A673 (cell line): ENCODE data around the gene NACC2. TPM values are rescaled to one million over a fixed set of nuclear protein-coding genes. Genes with fewer than 3 reads are reported as not detected.
"Not testable (repeated sequence)": the region's sequence is repeated elsewhere in the genome, so short reads cannot be mapped to it uniquely, and the experiment has no call there.

Experiments
- BruUV-seq: library from RNA; stranded (reverse); fragments of 400-500 nt; replicated peaks from 2 replicates; lab custom pipeline; 2021; lab: Mats Ljungman, UMichigan
- CTCF ChIA-PET: fragments of 300-600 bp; sonication (Branson Sonifier 250); formaldehyde crosslinking; loops from one replicate; lab custom pipeline; 2022; ENCODE audit warnings: antibody characterized with exemption; lab: Charles Lee
- POLR2A ChIA-PET: fragments of 300-600 bp; sonication (Branson Sonifier 250); formaldehyde crosslinking; loops from one replicate; lab custom pipeline; 2022; ENCODE audit warnings: antibody characterized with exemption; ENCODE audit not compliant: low non-redundant PET; lab: Charles Lee
- DNase-seq: peaks from one replicate; pipeline ENCODE4 v3.0.0-alpha.2; 2015; ENCODE audit warnings: low spot score
- H3K27ac ChIP-seq: fragments of 200-600 bp; sonication (generic); 2 replicates; pipeline ENCODE4 v1.5.1; 2016; ENCODE audit warnings: mixed run types, low read depth, mild to moderate bottlenecking, mixed read lengths, antibody characterized with exemption, low read length; ENCODE audit not compliant: poor library complexity, severe bottlenecking
- H3K27me3 ChIP-seq: fragments of 200-600 bp; sonication (generic); replicated peaks from 2 replicates; pipeline ENCODE4 v1.6.1; 2017; ENCODE audit warnings: mixed run types, low read depth, mild to moderate bottlenecking, mixed read lengths, antibody characterized with exemption, low read length; ENCODE audit not compliant: insufficient read depth, poor library complexity
- H3K36me3 ChIP-seq: fragments of 200-600 bp; sonication (generic); 2 replicates; pipeline ENCODE4 v1.6.1; 2016; ENCODE audit warnings: mixed run types, mild to moderate bottlenecking, mixed read lengths, antibody characterized with exemption, low read length; ENCODE audit not compliant: insufficient read depth, poor library complexity, severe bottlenecking
- H3K4me1 ChIP-seq: fragments of 200-600 bp; sonication (generic); 2 replicates; pipeline ENCODE4 v1.6.1; 2017; ENCODE audit warnings: mixed run types, mild to moderate bottlenecking, mixed read lengths, antibody characterized with exemption, low read length; ENCODE audit not compliant: insufficient read depth, poor library complexity, severe bottlenecking
- H3K4me3 ChIP-seq: fragments of 200-600 bp; sonication (generic); 2 replicates; pipeline ENCODE4 v1.5.1; 2016; ENCODE audit warnings: low read depth, mixed run types, mild to moderate bottlenecking, mixed read lengths, low read length; ENCODE audit not compliant: poor library complexity, severe bottlenecking
- H3K9me3 ChIP-seq: fragments of 200-600 bp; sonication (generic); 2 replicates; pipeline ENCODE4 v1.6.1; 2016; ENCODE audit warnings: mixed run types, low read depth, mild to moderate bottlenecking, mixed read lengths, antibody characterized with exemption, low read length; ENCODE audit not compliant: poor library complexity, severe bottlenecking
- EZH2 ChIP-seq: fragments of 200-600 bp; sonication (generic); IDR thresholded peaks from 2 replicates; pipeline ENCODE4 v1.6.1; 2017; ENCODE audit warnings: borderline replicate concordance, low read depth, mild to moderate bottlenecking, mixed read lengths, antibody characterized with exemption, low read length; ENCODE audit not compliant: poor library complexity, severe bottlenecking
- intact Hi-C: fragments of 100-400 bp; cut with micrococcal nuclease; formaldehyde crosslinking; loops from one replicate; pipeline ENCODE4 v1.10.0; 2022; ENCODE audit not compliant: unreplicated experiment
- total RNA-seq: library from RNA; stranded (reverse); gene quantifications from 2 replicates; pipeline ENCODE4 v1.2.3, GENCODE V29; 2021
- TF ChIP-seq, protein P1 (sequence below): fragments of 300-800, 200-600 bp; sonication (generic); conservative IDR thresholded peaks from 2 replicates; pipeline ENCODE4 v1.5.1; 2017; ENCODE audit warnings: low read depth, mild to moderate bottlenecking, antibody characterized with exemption, low read length, moderate library complexity, mixed read lengths

NACC2 gene
- total RNA-seq, 1 experiment from 2014 or later = 19.5 TPM

DNA sequence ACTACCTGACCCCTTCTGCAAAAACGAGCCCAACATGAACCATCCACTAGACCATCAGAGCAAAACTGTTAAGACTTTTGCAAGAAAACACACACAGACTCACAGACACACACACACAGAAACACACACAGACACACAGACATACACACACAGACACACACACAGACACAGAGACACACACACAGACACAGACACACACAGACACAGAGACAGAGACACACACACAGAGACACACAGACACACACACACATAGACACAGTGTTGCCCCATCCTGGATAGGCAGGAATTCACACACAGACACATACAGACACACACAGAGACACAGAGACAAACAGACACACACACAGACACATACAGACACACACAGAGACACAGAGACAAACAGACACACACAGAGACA lies 52.5 kb downstream of the NACC2 start:
- Histone ChIP-seq H3K36me3 (peaks cover 20% of the 10 kb centered on the region), H3K27ac (no peak overlapping the region), H3K27me3 (no peaks in the 10 kb centered on the region), H3K9me3 (peaks cover 23% of the 10 kb centered on the region), H3K4me3 (no peak overlapping the region), H3K4me1 (peaks cover 16% of the 10 kb centered on the region)
- ChIA-PET POLR2A (no interaction called here), CTCF (no interaction called here)
- intact Hi-C loops = no loop called here
- no peak for TF ChIP-seq EZH2
- TF ChIP-seq, protein P1, sequence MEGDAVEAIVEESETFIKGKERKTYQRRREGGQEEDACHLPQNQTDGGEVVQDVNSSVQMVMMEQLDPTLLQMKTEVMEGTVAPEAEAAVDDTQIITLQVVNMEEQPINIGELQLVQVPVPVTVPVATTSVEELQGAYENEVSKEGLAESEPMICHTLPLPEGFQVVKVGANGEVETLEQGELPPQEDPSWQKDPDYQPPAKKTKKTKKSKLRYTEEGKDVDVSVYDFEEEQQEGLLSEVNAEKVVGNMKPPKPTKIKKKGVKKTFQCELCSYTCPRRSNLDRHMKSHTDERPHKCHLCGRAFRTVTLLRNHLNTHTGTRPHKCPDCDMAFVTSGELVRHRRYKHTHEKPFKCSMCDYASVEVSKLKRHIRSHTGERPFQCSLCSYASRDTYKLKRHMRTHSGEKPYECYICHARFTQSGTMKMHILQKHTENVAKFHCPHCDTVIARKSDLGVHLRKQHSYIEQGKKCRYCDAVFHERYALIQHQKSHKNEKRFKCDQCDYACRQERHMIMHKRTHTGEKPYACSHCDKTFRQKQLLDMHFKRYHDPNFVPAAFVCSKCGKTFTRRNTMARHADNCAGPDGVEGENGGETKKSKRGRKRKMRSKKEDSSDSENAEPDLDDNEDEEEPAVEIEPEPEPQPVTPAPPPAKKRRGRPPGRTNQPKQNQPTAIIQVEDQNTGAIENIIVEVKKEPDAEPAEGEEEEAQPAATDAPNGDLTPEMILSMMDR = no peak
- DNase-seq = no peak
- BruUV-seq = no TSS peak

DNA sequence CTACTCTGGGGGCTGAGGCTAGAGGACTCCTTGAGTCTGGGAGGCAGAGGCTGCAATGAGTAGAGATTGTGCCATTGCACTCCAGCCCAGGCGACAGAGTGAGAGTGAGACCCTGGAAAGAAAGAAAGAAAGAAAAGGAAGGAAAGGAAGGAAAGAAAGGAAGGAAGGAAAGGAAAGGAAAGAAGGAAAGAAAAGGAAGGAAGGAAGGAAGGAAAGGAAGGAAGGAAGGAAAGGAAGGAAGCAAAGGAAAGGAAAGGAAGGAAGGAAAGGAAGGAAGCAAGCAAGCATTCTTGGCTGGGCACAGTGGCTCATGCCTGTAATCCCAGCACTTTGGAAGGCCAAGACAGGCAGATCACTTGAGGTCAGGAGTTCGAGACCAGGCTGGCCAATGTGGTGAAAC lies 54.2 kb downstream of the NACC2 start:
- CTCF ChIA-PET, DNase-seq, POLR2A ChIA-PET, H3K27ac ChIP-seq, H3K4me1 ChIP-seq, H3K4me3 ChIP-seq, H3K27me3 ChIP-seq, intact Hi-C loops, BruUV-seq: not testable (repeated sequence)
- Histone ChIP-seq H3K36me3 (peaks cover 15% of the 10 kb centered on the region), H3K9me3 (peaks cover 35% of the 10 kb centered on the region)

DNA sequence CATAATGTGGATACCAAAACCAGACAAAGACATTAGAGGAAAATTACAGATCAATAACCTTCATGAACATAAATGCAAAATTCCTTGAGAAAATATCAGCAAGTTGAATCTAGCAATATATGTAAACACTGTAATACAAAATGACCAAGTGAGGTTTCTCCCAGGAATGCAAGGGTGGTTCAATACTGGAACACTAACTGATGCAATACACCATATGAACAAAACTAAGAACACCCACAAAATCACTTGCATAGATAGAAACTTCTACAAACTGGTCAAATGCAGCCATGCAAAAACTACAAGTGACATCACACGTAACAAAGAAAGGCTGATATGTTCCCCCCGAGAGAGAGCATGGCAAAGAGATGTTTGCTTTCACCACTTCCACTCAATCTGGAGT lies 55.6 kb downstream of the NACC2 start:
- TF ChIP-seq, protein P1 = no peak
- no peak for TF ChIP-seq EZH2
- Histone ChIP-seq H3K27me3 (no peaks in the 10 kb centered on the region), H3K4me1 (no peaks in the 10 kb centered on the region), H3K9me3 (peaks cover 35% of the 10 kb centered on the region), H3K27ac (no peak overlapping the region), H3K36me3 (peaks cover 11% of the 10 kb centered on the region), H3K4me3 (no peak overlapping the region)
- DNase-seq = no peak
- intact Hi-C loops = no loop called here
- ChIA-PET CTCF (no interaction called here), POLR2A (no interaction called here)
- BruUV-seq = no TSS peak

DNA sequence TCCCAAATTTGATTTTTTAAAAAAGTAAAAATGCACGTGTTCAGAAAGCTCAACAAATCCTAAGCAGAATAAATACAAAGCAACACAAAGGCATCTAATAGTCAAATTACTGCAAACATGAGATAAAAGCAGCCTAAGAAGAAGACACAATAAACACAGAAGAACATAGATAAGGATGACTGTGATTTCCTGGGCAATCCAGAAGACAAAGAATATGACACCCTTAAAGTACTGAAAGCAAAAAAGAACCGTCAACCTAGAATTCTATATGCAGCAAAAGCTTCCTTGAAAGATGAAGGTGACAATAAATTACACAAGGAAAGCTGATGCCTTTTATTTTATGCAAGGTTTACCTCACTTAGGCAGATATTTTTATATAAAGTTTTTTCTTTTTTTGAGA lies 58.2 kb downstream of the NACC2 start:
- BruUV-seq = no TSS peak
- no peaks in the 10 kb centered on the region for H3K4me1 ChIP-seq
- H3K4me3 ChIP-seq = no peak overlapping the region
- ChIA-PET POLR2A (no interaction called here), CTCF (interaction anchor here (0.5 kb wide), 1 partner anchor 1408 kb away, joined by 3 read pairs; no protein-coding TSS in a partner anchor)
- no peaks in the 10 kb centered on the region for H3K27me3 ChIP-seq
- no peak for DNase-seq
- no peak overlapping the region for H3K27ac ChIP-seq
- intact Hi-C loops = no loop called here
- peaks cover 35% of the 10 kb centered on the region for H3K9me3 ChIP-seq
- TF ChIP-seq, protein P1 = no peak
- no peak for TF ChIP-seq EZH2
- peaks cover 11% of the 10 kb centered on the region for H3K36me3 ChIP-seq
